Glomerular visceral epithelial cell (primary cell): ENCODE data around the gene CHD8.
A peak's percentile ranks its signal among the peaks of the same experiment; 100 is the strongest.

Source experiments
- DNase-seq: peaks from one replicate; pipeline ENCODE4 v3.0.0-alpha.2; 2016; ENCODE audit errors: extremely low spot score

Gene CHD8

DNA sequence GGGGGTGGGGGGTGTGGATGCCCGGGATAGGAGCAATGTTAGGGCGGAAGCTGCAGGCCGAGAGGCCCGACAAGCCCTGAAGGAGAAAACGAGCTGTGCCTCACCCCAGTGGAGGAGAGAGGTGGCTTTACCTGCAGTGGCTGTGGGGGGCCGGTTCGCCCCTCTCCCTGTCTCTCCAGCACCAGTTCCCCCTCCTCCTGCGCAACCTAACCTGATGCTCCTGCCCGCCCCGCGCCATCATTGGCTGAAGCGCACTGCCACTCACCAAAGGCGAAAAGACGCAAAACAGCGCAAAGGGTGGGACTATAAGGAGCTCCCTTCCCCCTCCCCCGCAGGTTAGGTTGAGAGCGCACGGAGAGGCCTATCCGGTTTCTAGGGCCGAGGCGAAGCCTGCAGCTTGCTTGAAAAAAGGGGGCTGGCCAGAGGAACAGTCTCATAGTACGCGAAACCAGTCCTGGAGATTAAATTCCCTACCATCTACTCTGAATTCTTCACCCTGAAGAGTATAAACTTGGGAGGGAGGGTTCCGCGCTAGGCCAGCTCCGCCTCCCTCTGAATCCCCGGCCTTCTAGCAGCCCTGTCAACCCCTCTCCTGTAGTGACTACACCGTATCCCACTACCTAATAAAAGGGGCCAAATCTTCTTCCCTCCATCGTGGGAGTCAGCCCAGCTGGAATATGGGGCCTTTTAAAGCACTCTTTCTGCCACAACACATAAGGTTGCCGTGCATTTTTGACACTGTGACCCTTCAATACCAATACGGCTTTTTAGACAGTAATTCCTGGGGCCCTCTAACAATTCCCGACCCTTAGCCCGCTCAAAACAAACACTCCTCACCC is 18.6 kb downstream of the CHD8 start:
- DNase-seq, result peak; percentile 99

DNA sequence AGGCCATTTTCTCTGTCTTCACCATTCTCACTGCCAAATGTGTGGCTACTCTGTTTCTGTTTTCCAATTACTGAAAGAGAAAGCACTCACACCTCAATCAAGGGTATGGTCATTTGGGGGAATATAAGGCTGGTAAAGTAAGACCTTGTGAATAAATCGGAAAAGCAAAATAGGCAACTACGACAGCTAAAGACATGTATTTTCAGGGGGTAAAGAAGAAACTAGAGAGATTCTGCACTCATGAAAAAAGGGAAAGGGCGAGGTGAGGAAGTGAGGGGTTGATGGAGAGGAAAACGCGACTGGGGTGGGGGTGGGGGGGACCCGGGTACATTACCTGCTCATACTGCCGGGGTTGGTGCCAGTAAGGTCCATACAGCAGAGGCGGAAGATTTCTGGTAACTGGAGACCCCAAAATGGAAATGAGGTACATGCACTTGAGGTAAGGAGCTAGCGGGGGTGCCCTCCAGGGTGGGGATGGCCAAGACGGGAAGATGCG is 19.3 kb downstream of the CHD8 start:
- DNase-seq, result no peak

DNA sequence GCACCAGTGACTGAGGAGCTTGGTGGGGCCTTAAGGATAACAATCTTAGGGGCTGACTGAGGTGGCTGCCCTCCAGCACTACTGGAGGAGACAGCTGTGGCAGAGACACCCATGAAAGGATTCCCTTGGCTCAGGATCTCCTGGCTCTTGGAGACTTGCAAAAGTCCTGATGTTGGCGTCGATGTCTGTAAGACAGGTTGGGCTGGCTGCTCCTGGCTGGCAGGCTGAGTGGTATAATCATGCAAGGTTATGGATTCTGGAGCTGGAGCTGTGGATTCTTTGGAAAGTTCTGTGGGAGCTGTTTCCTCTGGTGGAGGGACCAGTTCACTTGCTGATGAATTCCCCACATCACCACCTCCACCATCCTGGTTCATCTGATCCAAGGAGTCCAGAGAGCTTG is 24.8 kb downstream of the CHD8 start:
- DNase-seq, result no peak

DNA sequence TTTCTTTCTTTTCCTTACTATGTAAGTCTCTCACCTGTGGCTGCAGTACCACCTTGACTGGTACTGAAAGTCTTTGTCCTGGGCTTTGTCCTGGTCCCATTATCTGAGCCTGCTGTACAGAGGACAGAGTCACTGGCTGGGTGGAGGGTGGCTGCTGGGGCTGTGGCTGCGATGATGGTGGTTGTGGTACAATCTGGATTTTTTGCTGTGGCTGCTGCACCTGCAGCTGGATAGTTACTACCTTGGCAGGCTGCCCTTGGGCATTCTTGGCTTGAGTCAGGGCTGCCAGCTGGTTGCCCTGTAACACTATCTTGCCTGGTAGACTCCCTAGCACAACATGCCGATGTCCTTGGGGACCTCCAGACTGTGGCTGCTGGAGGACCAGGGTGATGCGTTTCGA is 27.0 kb downstream of the CHD8 start:
- DNase-seq, result peak; percentile 43

DNA sequence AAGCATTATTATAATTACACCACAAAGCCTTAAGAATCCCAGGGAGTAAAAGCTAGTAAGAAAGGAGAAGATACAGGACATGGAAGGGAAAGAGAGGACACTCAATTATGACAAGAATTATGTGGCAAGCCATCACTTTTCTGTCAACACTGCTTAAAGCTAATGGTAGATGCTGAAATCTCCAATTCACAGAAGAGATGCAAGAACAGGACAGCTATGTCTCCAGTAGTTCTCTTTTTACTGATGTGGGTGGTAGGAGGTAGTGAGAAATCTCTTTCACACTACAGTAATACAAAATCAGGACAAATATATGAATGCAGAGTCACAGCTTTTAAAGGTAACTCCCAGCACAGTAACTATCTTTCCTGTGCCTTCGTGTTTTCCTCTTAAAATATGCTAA is 29.2 kb downstream of the CHD8 start:
- DNase-seq, result no peak

DNA sequence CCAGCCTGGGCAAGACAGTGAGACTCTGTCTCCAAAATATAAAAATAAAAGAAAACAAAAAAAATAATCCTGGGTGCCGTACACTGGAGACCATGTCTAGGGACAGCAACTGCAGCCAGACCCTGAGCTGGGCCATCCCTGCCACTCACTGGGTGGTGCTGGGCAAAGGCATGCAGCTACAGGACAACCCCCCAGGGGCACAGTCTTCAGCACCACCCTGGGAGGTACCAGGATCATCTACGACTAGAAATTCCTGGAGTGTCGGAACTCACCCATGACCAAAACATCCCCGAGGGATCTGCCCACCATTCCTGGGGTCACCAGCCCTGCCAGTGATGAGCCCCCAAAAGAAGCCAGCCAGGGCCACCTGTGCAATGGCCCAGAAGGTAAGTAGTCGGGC is 36.4 kb downstream of the CHD8 start:
- DNase-seq, result no peak

DNA sequence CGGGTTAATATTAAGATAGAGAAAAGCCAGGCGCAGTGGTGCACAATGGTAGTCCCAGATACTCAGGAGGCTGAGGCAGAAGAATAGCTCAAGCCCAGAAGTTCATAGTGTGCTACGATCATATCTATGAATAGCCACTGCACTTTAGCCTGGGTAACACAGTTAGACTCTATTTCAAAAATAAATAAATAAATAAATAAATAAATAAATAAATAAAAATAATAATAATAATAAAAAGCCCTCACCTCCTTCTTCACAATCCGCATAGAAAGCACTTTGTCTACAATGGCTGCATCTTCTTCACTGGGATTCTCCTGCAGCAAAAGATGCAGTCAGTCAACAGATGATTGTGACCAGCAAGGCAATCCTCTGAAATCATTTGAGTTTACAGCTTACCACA is 40.6 kb downstream of the CHD8 start:
- no peak for DNase-seq

DNA sequence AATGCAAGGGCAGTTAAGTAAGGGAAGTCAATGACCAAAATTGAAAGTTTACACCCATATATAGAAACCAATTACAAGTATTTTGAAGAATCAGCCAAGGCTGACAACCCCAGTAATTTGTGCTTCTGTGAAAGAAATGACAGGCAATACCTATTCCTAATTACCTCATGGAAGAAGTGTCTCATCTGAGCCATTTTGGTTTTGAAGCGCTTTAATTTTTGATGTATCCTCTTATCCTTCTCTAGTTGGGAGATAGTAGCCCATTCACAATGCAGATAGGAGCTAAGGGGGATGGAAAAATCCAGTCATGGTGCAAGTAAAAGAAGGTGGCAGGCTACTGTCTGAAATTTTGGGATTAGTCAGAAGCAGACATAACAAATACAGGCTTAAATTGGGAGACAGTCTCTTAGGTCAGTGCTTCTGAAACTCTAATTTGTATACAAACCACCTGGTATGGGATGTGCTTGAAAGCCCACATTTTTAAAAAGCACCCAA is 41.7 kb downstream of the CHD8 start:
- DNase-seq, result no peak

DNA sequence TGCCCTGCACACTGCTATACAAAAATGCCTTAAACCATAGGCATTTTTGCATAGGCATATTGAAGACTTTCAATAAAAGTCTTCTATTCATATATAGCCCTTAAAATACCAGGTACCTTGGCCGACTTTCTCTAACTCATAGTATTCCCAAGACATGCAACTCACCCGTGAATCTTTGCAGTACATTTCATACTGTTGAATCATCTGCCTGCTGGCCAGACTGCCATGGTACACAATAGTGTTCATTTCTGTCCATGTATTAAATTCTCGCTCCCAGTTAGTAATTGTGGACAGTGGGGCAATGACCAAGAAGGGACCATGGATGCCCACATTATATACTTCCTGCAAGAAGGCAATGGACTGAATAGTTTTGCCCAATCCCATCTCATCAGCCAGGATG is 47.8 kb downstream of the CHD8 start:
- peak; percentile 59 for DNase-seq

DNA sequence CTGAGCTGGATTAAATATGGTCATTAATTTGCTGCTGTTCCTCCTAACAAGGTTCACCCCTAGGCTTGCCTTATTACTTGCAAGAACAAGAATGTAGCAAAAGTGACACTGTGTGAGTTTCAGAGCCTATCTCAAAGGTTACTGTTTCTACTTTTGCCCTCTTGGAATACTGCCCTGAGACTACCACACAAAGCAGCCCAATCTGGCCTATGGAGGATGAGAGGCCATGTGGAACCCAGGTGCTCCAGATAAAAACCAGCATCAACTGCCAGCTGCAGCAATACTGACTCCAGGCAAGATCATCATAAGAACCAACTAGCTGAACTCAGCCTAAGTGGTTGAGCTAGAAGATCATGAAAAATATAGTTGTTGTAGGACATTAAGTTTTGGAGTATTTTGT is 49.7 kb downstream of the CHD8 start:
- DNase-seq, result no peak

DNA sequence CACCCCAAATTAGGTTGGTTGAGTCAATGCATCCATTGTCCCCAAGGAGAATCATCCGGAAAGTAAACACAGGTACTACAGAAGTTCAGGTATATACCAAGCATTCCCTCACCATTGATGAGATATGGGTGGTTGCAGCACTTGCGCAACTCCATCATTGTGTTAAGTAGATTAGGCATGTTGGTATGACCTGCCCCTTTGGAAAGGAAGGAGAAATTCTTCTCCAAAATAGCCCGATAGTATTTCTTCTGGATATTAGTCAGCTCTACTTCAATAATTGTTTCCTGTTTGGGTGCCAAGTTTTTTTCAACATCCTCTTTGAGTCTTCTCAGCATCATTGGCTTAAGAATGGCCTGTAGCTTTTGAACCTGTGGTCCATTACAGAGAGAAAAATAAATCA is 50.8 kb downstream of the CHD8 start:
- no peak for DNase-seq

DNA sequence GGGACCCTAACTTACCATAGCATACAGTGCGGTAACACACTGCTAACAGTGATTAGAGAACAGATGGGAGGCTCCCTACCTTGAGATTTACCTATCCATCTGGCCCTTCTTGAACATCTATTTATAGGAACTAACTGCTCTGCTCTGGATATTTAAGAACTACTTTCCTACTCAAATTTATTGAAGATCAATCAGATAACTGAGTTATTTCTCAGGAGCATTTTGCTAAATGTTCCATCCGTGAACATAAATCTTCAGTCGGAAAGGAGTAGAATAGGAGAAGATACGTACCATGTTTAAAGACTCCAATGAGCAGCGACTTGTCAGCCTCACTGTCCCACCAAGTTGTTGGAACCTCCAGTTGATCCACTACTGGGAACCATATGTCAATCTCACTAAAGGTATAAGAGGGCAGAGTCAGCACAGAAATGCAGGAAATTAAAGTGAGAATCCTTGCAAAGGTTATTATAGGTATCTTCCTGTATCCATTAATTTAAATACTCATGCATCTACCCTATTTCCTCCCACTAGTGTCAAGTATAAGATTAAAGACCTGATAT is 56.5 kb downstream of the CHD8 start:
- no peak for DNase-seq

DNA sequence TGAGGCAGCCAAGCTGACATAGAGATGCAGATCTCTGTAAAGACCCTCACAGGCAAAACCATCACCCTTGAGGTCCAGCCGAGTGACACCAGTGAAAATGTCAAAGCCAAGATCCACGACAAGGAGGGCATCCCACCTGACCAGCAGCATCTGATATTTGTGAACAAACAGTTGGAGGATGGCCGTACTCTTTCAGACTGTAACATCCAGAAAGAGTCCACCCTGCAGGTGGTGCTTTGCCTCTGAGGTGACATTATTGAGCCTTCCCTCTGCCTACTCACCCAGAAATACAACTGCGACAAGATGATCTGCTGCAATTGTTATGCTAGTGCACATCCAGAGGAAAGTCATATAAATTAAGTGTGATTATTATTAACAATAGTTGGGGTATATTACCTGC is 57.0 kb downstream of the CHD8 start:
- DNase-seq, result no peak

DNA sequence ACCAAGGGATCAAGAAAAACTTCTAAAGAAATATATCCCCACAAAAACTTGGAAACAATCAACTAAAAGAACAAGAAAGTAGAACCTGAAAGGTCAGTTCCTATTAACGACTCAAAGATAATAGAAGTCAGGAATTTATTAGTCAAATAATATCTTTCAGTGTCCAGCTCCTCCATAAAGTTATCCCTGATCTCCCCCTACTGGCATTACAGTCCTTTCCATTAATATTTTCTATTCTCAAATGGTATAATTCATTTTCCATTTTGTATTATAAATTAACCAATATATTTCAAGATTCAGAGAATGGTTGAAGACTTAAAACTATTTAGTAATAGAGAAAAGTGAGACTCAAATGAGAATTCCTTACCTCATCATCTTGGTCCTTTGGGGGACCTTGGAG is 60.5 kb downstream of the CHD8 start:
- DNase-seq, result no peak

DNA sequence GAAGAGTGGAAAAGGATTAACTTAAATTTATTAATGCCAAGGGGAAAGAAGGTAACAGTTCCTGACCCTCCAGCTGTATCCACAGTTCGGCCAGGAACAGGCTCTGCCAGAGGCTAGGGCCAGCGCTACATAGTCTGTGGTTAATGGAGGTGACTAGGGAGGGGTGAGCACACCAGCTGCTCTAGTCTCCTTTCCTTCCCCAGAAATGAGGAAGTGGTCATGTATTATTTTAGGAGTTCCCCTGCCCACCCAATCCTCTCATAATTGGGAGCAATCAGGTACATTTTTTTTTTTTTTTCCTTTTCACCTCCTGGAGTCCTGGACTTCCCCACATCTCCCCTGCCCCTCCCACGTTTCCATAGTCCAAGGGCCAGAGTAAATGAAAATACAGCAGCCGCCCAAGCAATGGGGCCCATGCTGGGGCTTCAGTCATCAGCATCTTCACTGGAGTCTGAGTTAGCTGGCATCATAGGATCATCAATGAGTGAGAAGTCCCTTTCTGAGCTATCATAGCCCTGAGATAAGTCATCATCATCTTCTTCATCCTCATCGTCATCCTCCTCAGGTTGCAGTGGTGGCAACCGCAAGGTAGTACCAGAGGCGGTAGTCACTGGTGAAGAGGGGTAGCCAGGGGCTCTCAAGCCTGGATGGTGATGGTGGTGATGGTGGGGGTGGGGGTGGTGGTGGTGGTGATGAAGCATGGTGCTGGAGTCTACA is 70.6 kb downstream of the CHD8 start:
- DNase-seq, result peak; percentile 36

DNA sequence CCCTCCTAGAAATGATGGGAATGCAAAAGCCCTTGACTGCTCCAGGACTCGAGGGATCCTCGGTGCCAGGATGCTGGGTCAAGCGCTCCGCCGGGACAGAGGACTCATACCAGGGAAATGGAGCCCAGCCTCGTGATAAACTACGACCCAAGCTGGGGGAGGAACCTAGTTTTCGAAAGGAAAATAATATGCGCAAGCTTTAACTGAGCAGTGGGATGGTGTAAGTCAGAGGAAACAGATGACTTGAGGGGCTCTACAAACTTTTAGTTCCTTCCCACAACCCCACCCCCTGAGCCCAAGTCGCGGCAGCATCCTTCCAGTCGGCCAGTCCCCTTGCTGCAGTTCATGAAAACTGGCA is 71.5 kb downstream of the CHD8 start:
- no peak for DNase-seq

DNA sequence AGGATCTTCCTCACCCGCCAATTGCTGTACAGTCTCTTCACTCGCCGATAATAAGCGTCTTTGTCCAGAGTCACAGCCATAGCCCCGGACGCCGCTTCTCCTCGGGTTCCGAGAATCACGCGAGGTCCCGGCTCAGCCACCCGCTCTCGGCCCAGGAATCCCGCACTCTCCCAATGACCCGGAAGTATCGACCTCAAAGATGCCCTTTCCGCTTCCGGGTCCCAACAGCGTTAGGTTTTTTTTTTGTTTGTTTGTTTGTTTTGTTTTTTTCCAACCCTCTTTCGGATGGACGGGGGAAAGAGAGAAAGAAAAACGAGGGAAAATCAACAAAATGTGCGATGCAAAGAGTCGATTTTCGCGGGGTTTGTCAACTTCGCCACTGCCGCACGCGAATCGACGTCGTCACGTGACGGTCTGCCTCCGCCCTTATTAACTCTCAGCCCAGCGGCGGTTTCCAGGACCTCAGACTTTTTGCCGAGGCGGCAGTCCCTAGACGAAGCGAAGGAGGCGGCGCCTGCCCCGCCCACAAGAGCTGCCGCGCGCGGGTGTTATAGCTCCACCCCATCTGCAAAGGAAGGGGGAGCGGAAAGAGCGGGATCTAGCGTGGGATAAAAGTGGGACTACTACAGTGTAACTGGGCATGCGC is 72.0 kb downstream of the CHD8 start, which contains the start of gene SUPT16H:
SUPT16H (minus strand) TSS at position 172 of the 646 bp plus-strand sequence; CDS start at position 80, 92 bp downstream.
- DNase-seq, result peak; percentile 97

DNA sequence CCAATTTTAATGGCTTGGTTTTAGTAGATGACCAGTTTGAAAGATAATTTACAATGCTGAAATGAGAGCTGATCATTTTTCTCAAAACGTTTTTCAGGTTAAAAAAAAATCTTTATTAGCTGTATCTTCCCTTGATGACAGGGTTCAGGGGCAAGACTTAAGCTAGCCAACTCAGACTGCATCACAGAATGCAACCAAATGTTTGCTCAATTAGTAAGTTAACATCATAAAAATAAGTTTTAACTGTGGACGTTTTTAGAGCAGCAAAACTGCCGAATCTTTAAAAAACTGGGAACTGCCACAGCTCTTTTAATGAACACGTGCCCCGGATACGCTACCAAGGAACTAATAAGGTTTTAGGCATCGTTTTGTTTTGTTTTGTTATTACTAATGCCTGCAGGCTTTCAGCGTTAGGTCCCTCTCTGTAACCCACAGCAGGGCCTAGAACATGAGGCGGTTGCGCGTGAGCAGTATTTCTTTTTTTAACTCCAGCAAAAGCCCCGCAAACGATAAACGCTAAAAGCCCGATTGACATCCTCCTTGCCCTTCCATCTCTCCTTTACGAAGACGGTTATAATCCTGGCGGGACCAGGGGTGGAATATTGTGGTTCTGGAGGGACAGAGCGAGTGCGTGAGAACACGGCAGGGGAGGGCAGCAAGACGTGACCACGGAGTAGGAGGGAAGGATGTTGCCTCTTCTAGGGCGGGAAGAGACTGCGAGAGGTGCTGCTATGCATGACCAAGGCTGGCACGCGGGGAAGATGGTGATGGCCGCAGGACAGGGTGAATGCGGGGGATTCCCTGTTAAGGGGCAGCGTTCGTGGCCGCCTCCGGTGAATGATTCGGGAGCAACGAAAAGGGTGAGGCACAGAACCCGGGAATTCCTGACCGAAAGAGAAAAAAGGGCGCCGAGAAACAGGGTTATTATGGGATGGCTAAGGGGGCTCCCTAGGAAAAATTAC is 72.8 kb downstream of the CHD8 start:
- DNase-seq, result peak; percentile 70

DNA sequence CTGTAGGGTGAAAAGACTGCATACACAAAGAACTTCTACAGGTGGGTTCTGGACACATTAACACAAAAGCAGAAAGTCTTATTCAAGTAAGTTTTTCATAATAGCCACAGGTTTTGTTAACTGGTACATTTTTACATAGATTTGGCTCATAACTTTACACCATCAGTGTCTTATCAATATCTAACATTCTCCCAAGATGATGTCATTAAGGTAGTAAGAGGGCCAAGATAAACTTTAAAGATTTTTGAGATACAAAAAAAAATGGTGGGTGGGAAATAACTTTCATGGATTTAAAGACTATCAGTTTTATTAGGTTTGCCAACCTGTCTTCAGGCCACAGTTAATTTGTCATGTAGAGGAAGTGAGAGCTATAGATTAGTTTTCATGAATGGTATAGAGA is 73.8 kb downstream of the CHD8 start:
- no peak for DNase-seq

DNA sequence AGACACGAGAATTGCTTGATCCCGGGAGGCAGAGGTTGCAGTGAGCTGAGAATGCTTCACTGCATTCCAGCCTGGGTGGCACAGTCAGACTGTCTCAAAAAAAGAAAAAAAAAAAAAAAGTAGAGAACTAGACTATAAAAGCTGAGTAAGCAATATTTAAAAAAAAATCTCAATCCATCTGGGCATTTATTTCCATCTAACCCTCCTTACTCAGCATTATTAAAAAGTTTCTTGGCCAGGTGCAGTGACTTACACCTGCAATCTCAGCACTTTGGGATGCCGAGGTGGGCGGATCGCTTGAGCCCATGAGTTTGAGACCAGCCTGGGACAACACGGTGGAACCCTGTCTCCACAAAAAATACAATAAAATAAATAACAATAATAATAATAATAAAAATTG is 76.6 kb downstream of the CHD8 start:
- no peak for DNase-seq

DNA sequence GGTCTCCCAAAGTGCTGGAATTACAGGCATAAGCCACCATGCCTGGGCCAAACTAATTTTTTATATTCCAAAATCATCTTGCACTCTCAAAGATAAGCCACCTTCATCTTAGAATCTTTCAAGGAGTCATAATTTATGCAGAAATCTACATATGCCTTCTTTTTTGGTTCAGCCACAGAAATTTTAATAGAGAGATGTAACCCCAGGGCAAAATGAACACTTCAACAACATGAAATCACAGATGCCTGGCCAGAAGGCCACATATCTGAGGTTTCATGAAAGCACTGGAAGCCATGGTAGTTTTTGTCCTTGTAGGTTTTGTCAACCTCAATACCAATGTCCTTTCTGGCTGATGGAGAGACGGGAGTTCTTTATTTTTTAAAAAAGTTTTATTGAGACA is 81.9 kb downstream of the CHD8 start:
- no peak for DNase-seq
